ENCODE data around the gene ITPRID1. TPM values are rescaled to one million over a fixed set of nuclear protein-coding genes. Genes with fewer than 3 reads are reported as not detected.

Gene ITPRID1
- total and polyA plus RNA-seq, 3 experiments from 2014 or later, result not detected

DNA sequence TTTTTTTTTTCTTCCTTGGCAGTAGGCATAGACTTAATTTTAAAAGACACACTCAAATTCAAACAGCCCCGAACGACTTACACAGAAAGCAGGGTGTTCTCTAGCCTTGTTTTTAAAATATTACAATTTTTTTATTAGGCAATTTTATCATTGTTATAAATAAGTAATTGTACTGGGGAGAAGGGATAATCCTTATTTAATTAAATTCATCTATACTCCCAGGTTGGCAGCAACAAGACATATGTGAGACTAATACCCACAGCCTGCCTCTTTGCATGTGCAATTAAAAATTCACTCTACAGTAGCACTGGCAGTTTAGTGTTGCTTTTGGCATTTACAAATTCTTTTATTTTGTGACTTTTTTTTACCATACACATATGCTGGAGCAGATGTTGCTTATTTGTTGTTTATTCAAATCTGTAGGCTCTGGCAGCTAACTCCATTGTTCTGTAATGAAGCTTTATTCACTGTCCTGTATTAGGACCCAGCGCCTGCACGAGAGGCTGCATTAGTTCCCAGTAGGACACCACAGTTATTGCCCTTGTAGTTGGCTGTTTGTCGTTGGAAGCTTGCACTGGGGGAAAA lies 88.2 kb downstream of the ITPRID1 start:
- CTCF ChIA-PET, result no interaction called here
- H3K4me3 Mint-ChIP-seq, result no peak overlapping the region
- POLR2A ChIA-PET, result no interaction called here

DNA sequence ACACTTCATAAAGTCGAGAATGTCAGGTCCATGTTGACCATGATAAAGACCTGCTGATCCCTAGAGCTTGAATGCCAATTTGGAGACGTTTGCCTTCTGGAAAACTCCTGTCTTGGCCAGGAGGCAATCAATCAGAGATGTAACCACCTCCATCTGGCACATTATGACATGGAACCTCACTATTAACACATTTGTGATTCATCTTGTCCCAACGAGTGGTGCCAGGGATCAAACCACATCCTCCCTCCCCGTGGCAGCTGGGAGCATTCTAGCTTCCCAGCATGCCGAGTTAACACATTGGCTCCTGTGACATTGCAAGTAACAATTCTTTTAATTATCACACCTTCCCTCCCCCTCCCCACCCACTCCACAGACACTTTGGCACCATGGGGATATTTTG lies 89.2 kb downstream of the ITPRID1 start:
- Mint-ChIP-seq H3K27ac (no peak overlapping the region), H3K27me3 (no peaks in the 10 kb centered on the region), H3K4me1 (no peaks in the 10 kb centered on the region), H3K4me3 (no peak overlapping the region), H3K9me3 (peaks cover 0 to 15% (median 4%) of the 10 kb centered on the region in 5 donors), H3K36me3 (no peaks in the 10 kb centered on the region)
- ChIA-PET POLR2A (no interaction called here), CTCF (no interaction called here)
- H3K27ac ChIP-seq (ENCODE audit: low read depth, low read length), result no peak overlapping the region
- H3K9me3 ChIP-seq (ENCODE audit: low read length), result no peaks in the 10 kb centered on the region
- H3K4me3 ChIP-seq (ENCODE audit: low read length), result no peak overlapping the region
- no peak for DNase-seq
- H3K4me1 ChIP-seq (ENCODE audit: insufficient read depth, low read length), result no peaks in the 10 kb centered on the region
- no peaks in the 10 kb centered on the region for H3K27me3 ChIP-seq (ENCODE audit: insufficient read depth, low read length, poor library complexity, severe bottlenecking)
- no peaks in the 10 kb centered on the region for H3K36me3 ChIP-seq (ENCODE audit: insufficient read depth, low read length)

More for the DNA sequence above, 88.2 kb downstream of the ITPRID1 start:
- Histone ChIP-seq H3K27me3 (ENCODE audit: insufficient read depth, low read length, poor library complexity, severe bottlenecking) (no peaks in the 10 kb centered on the region), H3K4me1 (ENCODE audit: insufficient read depth, low read length) (no peaks in the 10 kb centered on the region), H3K36me3 (ENCODE audit: insufficient read depth, low read length) (no peaks in the 10 kb centered on the region), H3K4me3 (ENCODE audit: low read length) (no peak overlapping the region), H3K9me3 (ENCODE audit: low read length) (no peaks in the 10 kb centered on the region), H3K27ac (ENCODE audit: low read depth, low read length) (no peak overlapping the region)
- Mint-ChIP-seq H3K9me3 (peaks cover 0 to 12% (median 4%) of the 10 kb centered on the region in 5 donors), H3K36me3 (no peaks in the 10 kb centered on the region), H3K4me1 (no peaks in the 10 kb centered on the region), H3K27ac (no peak overlapping the region), H3K27me3 (no peaks in the 10 kb centered on the region)
- DNase-seq, result no peak

DNA sequence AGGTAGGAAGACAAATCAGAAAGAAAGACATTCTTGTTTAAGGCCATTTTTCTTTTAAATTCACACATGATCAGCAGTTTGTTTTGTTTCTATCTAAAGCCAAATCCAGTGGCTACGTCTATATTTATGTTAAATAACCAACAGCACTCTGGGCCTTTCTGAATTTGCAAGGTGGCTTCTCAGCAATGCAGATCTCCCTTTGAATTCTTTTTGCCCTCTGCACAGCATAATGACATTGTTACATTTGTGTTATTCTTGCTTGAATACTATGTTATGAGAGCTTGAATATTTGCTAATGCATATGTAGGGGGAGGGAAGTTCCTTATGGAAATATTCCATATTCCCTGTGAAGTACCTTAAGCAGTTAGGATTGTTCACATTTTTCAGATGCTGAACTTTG lies 99.7 kb downstream of the ITPRID1 start:
- ChIA-PET POLR2A (no interaction called here), CTCF (no interaction called here)
- H3K4me3 ChIP-seq (ENCODE audit: low read length), result no peak overlapping the region
- H3K27me3 ChIP-seq (ENCODE audit: insufficient read depth, low read length, poor library complexity, severe bottlenecking), result no peaks in the 10 kb centered on the region
- Mint-ChIP-seq H3K4me3 (no peak overlapping the region), H3K27me3 (no peaks in the 10 kb centered on the region), H3K9me3 (peaks cover 0 to 28% (median 0%) of the 10 kb centered on the region in 5 donors), H3K4me1 (no peaks in the 10 kb centered on the region), H3K27ac (no peak overlapping the region), H3K36me3 (no peaks in the 10 kb centered on the region)
- H3K4me1 ChIP-seq (ENCODE audit: insufficient read depth, low read length), result no peaks in the 10 kb centered on the region
- H3K36me3 ChIP-seq (ENCODE audit: insufficient read depth, low read length), result no peaks in the 10 kb centered on the region
- no peak overlapping the region for H3K27ac ChIP-seq (ENCODE audit: low read depth, low read length)
- no peaks in the 10 kb centered on the region for H3K9me3 ChIP-seq (ENCODE audit: low read length)
- DNase-seq, result no peak

DNA sequence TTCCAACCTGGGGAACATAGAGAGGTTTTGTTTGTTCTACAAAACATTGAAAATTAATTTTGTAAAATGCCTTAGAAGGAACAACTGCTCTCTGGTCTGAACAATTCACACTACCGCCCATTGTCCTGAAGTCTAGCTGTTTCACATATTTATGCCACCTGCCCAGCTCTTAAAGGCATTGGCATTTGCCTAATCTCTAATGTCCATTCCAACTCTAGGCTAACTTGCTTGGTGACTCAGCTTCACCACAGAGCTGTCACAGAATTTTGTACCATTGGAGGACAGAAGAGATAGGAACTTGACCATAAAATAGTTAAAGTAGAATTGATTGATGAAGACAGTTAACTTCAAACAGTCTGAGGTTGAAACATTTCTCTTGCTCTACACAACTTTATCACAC lies 119.6 kb downstream of the ITPRID1 start:
- no peak for DNase-seq
- H3K9me3 Mint-ChIP-seq, result peaks cover 0 to 4% (median 2%) of the 10 kb centered on the region in 5 donors
- POLR2A ChIA-PET, result no interaction called here
- Histone ChIP-seq H3K36me3 (ENCODE audit: insufficient read depth, low read length) (no peaks in the 10 kb centered on the region), H3K9me3 (ENCODE audit: low read length) (no peaks in the 10 kb centered on the region), H3K27me3 (ENCODE audit: insufficient read depth, low read length, poor library complexity, severe bottlenecking) (no peaks in the 10 kb centered on the region), H3K4me1 (ENCODE audit: insufficient read depth, low read length) (no peaks in the 10 kb centered on the region), H3K27ac (ENCODE audit: low read depth, low read length) (no peak overlapping the region), H3K4me3 (ENCODE audit: low read length) (no peak overlapping the region)
- H3K27ac Mint-ChIP-seq, result no peak overlapping the region
- no peaks in the 10 kb centered on the region for H3K27me3 Mint-ChIP-seq
- no peak overlapping the region for H3K4me3 Mint-ChIP-seq
- H3K4me1 Mint-ChIP-seq, result no peaks in the 10 kb centered on the region
- CTCF ChIA-PET, result no interaction called here
- H3K36me3 Mint-ChIP-seq, result no peaks in the 10 kb centered on the region

DNA sequence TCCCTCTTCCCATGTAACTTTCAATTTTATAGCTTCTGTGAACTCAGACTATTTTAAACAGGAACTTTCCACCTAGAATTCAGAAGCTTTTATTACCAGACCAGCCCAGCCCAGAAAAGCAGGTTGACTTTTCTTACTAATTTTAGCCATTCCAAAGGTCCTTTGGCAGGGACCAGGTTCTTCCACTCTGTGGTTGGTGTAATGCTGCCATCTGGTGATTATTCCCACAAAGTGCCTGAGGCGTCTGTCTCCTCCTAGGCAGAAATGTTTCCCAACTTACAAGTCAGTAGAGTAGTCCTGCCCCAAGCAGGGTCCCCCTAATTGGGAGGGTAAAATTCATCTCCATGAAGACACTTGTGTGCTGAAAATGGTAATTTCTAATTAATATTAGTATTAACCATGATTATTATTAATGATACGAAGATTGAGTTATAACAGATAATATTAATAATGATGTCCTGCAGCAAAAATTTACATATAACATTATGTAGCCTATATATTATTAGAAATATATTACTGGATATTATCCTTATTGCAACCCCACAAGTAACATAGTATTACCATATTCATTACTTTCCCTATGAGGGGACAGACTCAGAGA lies 120.1 kb downstream of the ITPRID1 start:
- Mint-ChIP-seq H3K36me3 (no peaks in the 10 kb centered on the region), H3K9me3 (peaks cover 0 to 4% (median 2%) of the 10 kb centered on the region in 5 donors), H3K4me3 (no peak overlapping the region), H3K4me1 (no peaks in the 10 kb centered on the region), H3K27me3 (no peaks in the 10 kb centered on the region), H3K27ac (no peak overlapping the region)
- no peaks in the 10 kb centered on the region for H3K36me3 ChIP-seq (ENCODE audit: insufficient read depth, low read length)
- DNase-seq, result no peak
- H3K27ac ChIP-seq (ENCODE audit: low read depth, low read length), result no peak overlapping the region
- no peaks in the 10 kb centered on the region for H3K27me3 ChIP-seq (ENCODE audit: insufficient read depth, low read length, poor library complexity, severe bottlenecking)
- ChIA-PET CTCF (no interaction called here), POLR2A (no interaction called here)
- no peak overlapping the region for H3K4me3 ChIP-seq (ENCODE audit: low read length)
- no peaks in the 10 kb centered on the region for H3K9me3 ChIP-seq (ENCODE audit: low read length)
- no peaks in the 10 kb centered on the region for H3K4me1 ChIP-seq (ENCODE audit: insufficient read depth, low read length)

DNA sequence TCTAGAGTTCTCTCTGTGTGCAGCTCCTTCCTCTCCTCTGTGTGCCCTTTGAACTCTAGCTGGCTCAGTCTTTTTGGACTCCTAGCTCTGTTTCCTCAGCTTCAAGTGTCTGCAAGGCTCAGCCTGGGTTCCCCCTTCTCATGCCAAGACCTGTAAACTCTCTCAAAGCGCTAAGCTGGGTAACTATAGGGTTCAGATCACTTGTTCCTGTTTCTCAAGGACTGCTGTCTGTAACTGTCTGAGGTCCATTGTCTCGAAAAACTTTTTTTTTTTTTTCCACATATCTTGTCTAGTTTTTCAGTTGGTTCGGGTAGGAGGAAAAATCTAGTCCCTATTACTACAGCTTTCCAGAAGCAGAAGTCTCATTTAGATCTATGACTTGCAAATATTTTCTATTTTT lies 126.5 kb downstream of the ITPRID1 start:
- POLR2A ChIA-PET, result no interaction called here
- Histone ChIP-seq H3K36me3 (ENCODE audit: insufficient read depth, low read length) (no peaks in the 10 kb centered on the region), H3K27me3 (ENCODE audit: insufficient read depth, low read length, poor library complexity, severe bottlenecking) (no peaks in the 10 kb centered on the region), H3K27ac (ENCODE audit: low read depth, low read length) (no peak overlapping the region), H3K9me3 (ENCODE audit: low read length) (no peaks in the 10 kb centered on the region), H3K4me1 (ENCODE audit: insufficient read depth, low read length) (no peaks in the 10 kb centered on the region), H3K4me3 (ENCODE audit: low read length) (no peak overlapping the region)
- Mint-ChIP-seq H3K36me3 (no peaks in the 10 kb centered on the region), H3K27me3 (no peaks in the 10 kb centered on the region), H3K4me1 (no peaks in the 10 kb centered on the region), H3K4me3 (no peak overlapping the region), H3K27ac (no peak overlapping the region), H3K9me3 (peaks cover 0 to 16% (median 5%) of the 10 kb centered on the region in 5 donors)
- no peak for DNase-seq
- CTCF ChIA-PET, result no interaction called here

DNA sequence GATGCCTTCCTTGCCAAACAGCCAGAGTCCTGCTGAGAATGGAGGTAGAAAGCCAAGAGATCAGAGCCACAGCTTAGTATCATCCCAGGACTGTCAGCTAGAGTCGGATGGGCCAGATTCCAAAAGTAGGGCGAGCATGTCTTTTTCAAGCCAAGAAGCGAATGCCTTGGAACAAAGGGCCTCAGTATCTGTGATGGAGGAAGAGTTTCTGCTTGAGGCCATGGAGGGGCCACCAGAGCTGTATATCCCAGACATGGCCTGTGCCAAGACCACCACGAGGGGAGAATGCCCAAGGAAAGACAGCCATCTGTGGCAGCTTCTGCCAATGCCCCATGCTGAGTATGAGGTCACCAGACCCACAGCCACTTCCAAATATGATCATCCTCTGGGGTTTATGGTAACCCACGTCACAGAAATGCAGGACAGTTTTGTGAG lies 128.8 kb downstream of the ITPRID1 start:
- Mint-ChIP-seq H3K27ac (no peak overlapping the region), H3K9me3 (peaks cover 0 to 16% (median 5%) of the 10 kb centered on the region in 5 donors), H3K4me3 (no peak overlapping the region), H3K27me3 (no peaks in the 10 kb centered on the region), H3K4me1 (no peaks in the 10 kb centered on the region), H3K36me3 (no peaks in the 10 kb centered on the region)
- ChIA-PET POLR2A (no interaction called here), CTCF (no interaction called here)
- no peak for DNase-seq
- Histone ChIP-seq H3K27me3 (ENCODE audit: insufficient read depth, low read length, poor library complexity, severe bottlenecking) (no peaks in the 10 kb centered on the region), H3K36me3 (ENCODE audit: insufficient read depth, low read length) (no peaks in the 10 kb centered on the region), H3K27ac (ENCODE audit: low read depth, low read length) (no peak overlapping the region), H3K9me3 (ENCODE audit: low read length) (no peaks in the 10 kb centered on the region), H3K4me1 (ENCODE audit: insufficient read depth, low read length) (no peaks in the 10 kb centered on the region), H3K4me3 (ENCODE audit: low read length) (no peak overlapping the region)

DNA sequence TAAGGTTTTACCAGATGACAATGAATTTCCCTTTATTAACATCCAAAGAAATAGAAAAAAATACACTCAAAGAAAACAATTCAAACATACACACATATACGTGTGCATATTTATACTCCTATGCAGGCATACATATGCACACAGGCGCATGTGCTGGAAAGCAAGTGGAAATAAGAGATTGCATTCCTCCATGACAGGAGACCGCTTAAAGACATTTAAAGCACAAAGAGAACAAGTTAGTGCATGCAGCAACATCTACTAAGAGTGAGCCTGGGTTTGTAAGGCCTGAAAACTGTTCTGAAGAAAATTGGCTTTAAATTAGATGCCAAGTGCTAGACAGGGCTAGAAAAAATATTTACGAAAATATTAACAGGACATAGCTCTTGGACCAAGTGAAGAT lies 133.1 kb downstream of the ITPRID1 start:
- POLR2A ChIA-PET, result no interaction called here
- Mint-ChIP-seq H3K27me3 (peaks cover 0 to 3% of the 10 kb centered on the region in 2 donors), H3K4me1 (no peaks in the 10 kb centered on the region), H3K9me3 (peaks cover 0 to 10% (median 0%) of the 10 kb centered on the region in 5 donors), H3K36me3 (no peaks in the 10 kb centered on the region), H3K27ac (no peak overlapping the region), H3K4me3 (no peak overlapping the region)
- H3K9me3 ChIP-seq (ENCODE audit: low read length), result no peaks in the 10 kb centered on the region
- no peaks in the 10 kb centered on the region for H3K36me3 ChIP-seq (ENCODE audit: insufficient read depth, low read length)
- no peak overlapping the region for H3K4me3 ChIP-seq (ENCODE audit: low read length)
- no peak for DNase-seq
- H3K27ac ChIP-seq (ENCODE audit: low read depth, low read length), result no peak overlapping the region
- CTCF ChIA-PET, result no interaction called here
- H3K4me1 ChIP-seq (ENCODE audit: insufficient read depth, low read length), result no peaks in the 10 kb centered on the region
- no peaks in the 10 kb centered on the region for H3K27me3 ChIP-seq (ENCODE audit: insufficient read depth, low read length, poor library complexity, severe bottlenecking)

All from CD8-positive, alpha-beta memory T cell (primary cell).